T1000 (cell line): Measurements from ENCODE around the gene GPHN.
"Not testable (repeated sequence)": the region's sequence is repeated elsewhere in the genome, so short reads cannot be mapped to it uniquely, and the experiment has no call there.

Experiments
- DNase-seq: peaks from one replicate; lab custom pipeline; 2025; ENCODE audit warnings: mixed read lengths; lab: John Stamatoyannopoulos, UW

Gene GPHN

DNA sequence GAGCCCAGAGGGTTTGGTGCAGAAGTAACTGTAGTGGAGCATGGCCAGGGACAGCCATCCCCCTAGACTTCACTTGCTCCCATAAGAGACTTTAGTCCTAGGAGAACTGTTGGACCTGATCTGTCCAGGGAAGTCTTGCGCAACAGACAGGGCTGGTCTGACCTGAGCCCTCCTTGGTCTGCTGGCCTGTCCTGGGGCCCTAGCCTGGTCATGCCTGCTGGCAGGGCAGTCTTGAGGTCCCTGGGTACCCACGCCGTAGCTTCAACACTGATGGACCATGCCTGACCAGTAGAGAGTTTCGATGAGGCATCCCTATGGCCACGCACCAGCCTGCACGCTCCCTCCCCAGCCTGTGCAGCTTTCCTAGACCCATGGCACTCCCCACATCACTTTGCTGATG, 305.7 kb downstream of the GPHN start:
- DNase-seq, result no peak

DNA sequence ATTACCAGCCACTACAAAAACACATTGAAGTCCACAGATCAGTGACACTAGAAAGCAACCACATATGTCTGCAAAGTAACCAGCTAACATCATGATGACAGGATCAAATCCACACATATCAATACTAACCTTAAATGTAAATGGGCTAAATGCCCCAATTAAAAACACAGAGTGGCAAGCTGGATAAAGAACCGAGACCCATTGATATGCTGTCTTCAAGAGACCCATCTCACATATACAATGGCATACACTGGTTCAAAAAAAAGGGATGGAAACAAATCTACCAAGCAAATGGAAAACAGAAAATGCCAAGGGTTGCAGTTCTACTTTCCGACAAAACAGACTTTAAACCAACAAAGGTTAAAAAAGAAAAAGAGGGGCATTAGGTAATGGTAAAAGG, 307.7 kb downstream of the GPHN start:
- DNase-seq, result no peak

- no peak for DNase-seq
These were observed 316.3 kb downstream of the GPHN start for GRCh38 chr14:66824251-66824650.

DNA sequence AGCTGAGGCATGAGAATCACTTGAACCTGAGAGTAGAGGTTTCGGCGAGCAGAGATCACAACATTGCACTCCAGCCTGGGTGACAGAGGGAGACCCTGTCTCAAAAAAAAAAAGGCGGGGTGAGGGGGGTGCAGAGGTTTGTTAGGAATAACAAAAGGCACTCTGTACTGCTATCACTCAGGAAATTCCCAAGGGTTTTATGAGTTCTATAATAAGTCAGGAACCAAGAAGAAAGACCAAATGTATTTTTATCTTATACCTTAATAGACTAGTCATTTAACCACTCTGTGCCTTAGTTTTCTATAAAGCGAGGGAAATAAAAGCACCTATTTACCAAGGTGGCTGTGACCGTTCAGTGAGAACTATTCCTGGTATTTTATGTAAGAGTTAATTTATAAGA, 319.2 kb downstream of the GPHN start:
- DNase-seq, result no peak

DNA sequence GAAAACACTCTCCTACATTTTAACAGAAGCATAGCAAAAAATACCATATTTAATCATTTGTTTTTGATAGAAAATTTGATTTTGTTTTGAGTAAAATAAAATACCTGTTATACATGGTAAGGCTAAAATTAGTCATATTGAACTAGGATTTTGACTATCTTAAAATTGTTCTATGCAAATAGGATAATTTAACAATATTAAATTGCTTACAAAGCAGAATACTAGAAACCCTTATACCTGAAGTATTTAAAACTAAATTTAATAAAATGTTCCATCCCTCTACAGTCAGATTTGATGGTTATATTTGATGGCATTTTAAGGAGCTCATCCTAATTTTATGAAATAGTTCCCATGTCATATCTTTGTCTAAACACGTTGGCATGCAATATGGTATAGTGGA, 323.2 kb downstream of the GPHN start:
- no peak for DNase-seq

DNA sequence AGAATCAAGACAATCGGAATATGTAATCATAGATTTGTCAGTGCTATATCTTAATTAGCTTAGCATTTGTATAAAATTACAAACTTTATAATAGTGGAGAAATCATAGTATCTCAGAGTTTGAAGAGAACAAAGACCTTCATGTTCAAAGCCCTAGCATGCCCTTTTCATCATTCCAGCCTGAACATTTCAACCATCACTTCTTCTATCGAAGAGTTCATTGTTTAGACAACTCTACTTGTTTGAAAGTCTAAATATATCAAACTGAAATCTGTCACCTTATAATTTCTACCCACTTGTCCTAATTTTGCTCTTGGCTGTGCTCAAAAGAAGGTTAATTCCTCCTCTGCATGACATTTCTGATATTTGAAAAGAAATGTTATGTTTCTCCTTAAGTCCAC, 325.9 kb downstream of the GPHN start:
- DNase-seq, result no peak

DNA sequence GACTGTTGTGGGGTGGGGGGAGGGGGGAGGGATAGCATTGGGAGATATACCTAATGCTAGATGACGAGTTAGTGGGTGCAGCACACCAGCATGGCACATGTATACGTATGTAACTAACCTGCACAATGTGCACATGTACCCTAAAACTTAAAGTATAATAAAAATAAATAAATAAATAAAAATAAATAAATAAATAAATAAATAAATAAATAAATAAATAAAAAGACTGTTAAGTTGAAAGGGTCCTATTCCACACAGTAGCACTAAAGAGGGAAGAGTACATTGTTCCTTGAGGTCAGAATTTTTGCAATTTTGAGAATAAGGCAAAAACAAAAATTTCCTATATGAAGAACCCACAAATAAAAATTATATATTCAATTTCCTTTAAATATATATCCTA, 329.5 kb downstream of the GPHN start:
- not testable (repeated sequence) for DNase-seq

DNA sequence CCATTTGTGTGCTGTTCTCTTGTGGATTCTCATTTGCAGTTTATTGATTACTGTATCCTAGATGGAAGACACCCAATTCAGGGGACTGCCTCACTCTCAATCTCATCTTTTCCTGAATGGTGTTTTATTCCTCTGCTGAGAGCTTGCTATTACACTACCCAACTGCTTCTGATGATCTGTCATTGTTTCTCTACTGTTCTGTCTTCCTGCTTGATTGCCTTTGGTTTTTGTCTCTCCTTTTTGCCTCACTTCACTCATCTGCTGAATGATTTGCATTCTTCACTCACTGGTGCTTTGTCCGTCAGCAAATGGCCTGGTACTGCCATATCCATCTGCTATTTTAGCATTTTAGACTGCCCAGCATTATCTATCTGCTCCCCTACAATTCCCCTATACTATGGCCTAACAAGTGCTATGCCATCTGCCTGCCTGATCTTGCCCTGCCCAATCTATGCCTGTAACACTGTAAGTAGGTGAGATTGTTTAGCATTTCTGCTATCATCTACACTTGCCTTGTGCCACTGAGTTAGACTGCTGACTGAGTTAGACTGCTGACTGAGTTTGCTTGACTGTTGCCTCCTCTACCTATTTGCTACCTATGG, 335.1 kb downstream of the GPHN start:
- no peak for DNase-seq

DNA sequence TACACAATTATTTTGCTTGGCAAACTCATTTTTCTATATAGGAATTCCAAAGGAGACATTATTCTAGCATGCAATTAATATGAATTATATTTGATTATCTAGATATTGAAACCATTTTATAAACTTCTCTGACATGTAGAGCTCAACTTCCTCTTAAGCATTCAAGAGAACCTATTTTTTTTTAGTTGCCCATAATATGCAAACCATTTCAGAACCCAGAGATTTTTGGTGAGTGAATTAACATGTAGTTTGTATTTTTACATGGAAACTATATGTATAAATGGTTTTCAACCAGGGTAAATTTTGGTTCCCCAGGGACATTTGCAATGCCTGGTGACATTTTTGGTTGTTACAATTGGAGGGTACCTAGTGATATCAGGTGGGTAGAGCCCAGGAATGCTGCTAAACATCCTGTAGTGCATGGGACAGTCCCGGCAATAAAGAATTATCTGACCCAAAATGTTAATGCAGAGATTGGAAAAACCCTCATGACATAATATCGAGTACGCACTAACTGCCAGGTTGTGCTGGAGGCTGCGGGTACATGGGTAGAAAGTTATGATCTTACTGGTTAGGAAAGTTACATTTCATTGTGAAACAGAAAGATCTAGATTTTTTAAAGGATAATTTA, 342.4 kb downstream of the GPHN start:
- DNase-seq, result no peak

DNA sequence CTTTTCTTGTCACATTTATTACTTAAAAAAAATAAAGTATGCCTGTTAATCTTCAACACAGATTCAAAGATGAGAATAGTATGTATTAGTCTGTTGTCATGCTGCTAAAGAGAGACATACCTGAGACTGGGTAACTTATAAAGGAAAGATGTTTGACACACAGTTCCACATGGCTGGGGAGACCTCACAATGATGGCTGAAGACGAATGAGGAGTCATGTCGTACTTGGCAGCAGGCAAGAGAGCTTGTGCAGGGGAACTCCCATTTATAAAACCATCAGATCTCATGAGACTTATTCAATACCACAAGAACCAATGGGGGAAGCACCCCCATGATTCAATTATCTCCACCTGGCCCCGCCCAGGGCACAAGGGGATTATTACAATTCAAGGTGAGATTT, 345.4 kb downstream of the GPHN start:
- no peak for DNase-seq

GRCh38 chr14:66857867-66858266, 349.9 kb downstream of the GPHN start:
- DNase-seq, result no peak

DNA sequence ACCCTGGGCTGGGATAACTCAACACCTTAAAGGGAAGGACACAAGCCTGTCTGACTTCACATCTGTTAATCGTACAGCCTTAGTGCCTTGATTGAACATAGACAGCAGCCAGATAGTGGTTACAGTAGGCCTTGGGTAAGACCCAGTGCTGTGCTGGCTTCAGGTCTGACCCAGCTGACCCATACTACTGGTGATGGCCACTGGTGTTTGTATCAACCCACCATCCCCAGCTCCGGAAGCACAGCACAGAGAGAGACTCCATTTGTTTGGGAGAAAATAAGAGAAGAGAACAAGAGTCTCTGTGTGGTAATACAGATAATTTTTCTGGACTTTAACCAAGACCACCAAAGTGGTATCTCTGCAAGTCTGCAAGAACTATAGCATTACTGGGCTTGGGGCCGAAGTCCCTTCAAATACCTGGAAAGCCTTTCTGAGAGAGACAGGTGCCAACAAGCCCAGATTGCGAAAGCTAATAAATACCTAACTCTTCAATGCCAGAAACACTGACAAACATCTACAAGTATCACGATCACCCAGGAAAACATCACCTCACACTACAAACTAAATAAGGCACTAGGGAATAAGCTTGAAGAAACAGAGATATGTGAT, 351.2 kb downstream of the GPHN start:
- no peak for DNase-seq

- DNase-seq, result no peak
These were observed 373.6 kb downstream of the GPHN start for GRCh38 chr14:66881596-66881995.

DNA sequence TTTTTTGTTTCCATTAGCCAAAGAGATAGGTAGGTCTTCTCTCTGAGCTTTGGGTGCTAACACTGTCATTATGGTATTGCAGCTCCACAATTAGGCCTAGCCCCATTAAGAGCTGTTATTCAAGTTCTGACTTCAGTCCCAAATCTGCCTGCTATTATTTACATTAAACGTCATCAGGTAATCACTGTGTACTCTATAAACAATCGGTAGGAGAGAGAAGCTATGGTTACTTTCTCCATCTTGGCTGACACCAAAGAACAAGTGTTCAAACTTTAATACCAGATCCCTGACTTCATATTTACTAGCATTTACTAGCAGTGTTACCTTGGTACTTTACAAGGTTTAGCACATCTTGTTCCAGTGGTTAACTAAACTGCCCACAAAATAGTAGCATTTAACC, 376.2 kb downstream of the GPHN start:
- DNase-seq, result no peak

DNA sequence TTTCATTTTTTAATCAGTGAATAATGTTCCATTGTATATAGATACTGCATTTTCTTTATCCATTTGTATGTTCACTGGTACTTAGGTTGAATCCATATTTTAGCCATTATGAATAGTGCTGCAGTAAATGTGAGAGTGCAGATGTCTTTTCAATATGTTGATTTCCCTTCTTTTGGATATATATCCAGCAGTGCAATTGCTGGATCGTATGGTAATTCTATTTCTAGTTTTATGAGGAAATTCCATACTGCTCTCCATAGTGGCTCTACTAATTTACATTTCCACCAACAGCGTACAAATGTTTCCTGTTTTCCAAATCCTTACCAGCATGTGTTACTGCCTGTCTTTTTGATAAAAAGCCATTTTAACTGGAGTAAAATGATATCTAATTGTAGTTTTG, 392.8 kb downstream of the GPHN start:
- DNase-seq, result no peak

- DNase-seq, result no peak
These were observed 402.4 kb downstream of the GPHN start for GRCh38 chr14:66910311-66910840.

DNA sequence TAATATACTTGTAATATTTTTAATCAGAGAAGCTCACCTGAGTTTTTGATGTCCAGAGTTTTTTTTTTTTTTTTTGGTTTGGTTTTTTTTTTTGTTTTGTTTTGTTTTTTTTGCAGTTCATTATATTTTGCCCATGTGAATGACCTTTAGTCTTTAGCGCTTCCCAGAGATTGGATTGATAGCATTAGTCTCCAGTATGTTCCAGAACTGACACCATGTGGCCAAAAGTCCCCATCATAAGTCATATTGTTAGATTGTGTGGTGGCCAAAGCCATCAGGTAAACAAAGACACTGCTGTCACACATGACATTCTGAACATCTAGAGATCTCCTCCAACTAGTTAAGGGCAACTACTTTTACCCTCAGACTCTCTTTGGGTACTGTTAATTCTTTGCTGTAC, 408.5 kb downstream of the GPHN start:
- DNase-seq, result no peak

- no peak for DNase-seq
These were observed 410.6 kb downstream of the GPHN start for GRCh38 chr14:66918527-66918926.

DNA sequence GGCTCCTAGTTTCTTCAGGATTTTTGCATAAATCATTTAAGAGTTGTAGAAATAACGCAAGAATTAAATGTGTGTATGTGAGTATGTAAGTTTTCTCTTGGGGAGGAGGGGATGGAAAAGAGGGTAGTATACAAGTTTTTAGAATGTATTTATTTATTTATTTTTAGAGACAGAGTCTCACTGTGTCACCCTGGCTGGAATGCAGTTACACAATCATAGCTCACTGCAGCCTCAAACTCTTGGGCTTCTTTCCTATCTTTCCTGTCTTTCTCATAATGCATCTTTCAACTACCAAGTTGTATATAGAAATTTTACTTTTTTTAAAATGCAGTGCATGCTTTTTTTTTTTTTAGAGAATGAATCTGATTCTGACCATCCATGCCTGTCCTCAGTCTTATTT, 412.2 kb downstream of the GPHN start:
- DNase-seq, result no peak

- DNase-seq, result no peak
These were observed 415.3 kb downstream of the GPHN start for GRCh38 chr14:66923251-66923650.

DNA sequence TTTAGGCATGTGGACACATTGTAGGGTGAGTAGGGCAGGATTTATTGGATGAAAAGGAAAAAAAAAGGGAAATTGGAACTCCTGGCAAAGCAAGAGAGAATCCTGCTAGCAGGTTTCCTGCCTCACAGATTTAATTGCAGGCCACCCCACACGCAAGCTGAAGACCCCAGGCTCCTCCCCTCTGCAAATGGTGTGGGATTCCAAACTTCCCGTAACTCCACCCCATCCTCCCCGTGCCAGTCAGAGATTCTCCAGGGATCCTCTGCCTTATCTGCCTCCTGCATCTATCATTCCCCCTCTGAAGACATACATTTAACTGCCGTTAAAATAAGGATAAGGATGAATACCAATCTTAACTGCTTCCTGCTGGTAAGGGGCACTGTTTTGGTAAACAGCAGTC, 431.5 kb downstream of the GPHN start:
- DNase-seq, result no peak

- DNase-seq, result no peak
These were observed 436.9 kb downstream of the GPHN start for GRCh38 chr14:66944872-66945271.

DNA sequence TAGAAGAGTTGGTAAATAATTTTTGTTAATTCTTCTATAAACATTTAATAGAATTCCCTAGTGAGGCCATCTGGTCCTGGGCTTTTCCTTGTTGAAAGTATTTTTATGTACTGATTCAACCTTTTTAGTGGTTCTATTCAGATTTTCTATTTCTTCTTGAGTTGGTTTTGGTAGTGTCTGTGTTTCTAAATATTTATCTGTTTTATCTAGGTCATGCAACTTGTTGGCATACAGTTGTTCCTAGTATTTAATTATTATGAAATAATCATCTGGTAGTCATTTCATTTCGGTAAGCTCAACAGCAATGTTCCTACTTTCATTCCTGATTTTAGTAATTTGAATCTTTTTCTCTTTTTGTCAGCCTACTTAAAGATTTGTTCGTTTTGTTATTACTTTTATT, 447.2 kb downstream of the GPHN start:
- DNase-seq, result no peak
